ENCODE data around the gene DOCK7. TPM values are rescaled to one million over a fixed set of nuclear protein-coding genes. Genes with fewer than 3 reads are reported as not detected.

Gene DOCK7
- total and polyA plus RNA-seq, 2 of the 13 experiments (the other 11 are each of a cell fraction or from before 2014, with no cell fraction given), result 45.7 to 67.2 TPM

DNA sequence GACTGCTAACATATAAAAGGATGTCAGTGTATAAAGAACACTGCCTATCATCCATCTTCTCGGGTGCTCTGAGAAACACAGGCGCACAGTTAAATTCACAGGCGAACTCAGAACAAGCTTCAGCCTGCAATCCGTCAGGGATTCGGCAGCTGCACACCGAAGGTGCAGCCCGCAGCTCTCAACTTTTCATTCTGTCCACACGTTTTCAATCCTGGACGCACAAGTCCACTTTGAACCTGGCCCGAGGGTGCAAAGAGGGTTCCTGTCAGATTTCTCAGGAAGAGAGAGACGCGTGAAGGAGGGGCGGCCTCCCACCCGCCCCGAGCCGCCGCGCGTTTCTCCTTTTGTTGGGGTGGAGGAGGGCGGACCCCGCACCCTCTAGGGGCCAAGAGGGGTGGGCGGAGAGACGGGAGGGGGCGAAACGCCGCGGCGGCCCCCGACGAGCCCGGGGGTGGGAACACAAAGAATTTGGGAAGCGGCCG, 724 bp downstream of the DOCK7 start (continued):
- TF ChIP-seq, protein P1, sequence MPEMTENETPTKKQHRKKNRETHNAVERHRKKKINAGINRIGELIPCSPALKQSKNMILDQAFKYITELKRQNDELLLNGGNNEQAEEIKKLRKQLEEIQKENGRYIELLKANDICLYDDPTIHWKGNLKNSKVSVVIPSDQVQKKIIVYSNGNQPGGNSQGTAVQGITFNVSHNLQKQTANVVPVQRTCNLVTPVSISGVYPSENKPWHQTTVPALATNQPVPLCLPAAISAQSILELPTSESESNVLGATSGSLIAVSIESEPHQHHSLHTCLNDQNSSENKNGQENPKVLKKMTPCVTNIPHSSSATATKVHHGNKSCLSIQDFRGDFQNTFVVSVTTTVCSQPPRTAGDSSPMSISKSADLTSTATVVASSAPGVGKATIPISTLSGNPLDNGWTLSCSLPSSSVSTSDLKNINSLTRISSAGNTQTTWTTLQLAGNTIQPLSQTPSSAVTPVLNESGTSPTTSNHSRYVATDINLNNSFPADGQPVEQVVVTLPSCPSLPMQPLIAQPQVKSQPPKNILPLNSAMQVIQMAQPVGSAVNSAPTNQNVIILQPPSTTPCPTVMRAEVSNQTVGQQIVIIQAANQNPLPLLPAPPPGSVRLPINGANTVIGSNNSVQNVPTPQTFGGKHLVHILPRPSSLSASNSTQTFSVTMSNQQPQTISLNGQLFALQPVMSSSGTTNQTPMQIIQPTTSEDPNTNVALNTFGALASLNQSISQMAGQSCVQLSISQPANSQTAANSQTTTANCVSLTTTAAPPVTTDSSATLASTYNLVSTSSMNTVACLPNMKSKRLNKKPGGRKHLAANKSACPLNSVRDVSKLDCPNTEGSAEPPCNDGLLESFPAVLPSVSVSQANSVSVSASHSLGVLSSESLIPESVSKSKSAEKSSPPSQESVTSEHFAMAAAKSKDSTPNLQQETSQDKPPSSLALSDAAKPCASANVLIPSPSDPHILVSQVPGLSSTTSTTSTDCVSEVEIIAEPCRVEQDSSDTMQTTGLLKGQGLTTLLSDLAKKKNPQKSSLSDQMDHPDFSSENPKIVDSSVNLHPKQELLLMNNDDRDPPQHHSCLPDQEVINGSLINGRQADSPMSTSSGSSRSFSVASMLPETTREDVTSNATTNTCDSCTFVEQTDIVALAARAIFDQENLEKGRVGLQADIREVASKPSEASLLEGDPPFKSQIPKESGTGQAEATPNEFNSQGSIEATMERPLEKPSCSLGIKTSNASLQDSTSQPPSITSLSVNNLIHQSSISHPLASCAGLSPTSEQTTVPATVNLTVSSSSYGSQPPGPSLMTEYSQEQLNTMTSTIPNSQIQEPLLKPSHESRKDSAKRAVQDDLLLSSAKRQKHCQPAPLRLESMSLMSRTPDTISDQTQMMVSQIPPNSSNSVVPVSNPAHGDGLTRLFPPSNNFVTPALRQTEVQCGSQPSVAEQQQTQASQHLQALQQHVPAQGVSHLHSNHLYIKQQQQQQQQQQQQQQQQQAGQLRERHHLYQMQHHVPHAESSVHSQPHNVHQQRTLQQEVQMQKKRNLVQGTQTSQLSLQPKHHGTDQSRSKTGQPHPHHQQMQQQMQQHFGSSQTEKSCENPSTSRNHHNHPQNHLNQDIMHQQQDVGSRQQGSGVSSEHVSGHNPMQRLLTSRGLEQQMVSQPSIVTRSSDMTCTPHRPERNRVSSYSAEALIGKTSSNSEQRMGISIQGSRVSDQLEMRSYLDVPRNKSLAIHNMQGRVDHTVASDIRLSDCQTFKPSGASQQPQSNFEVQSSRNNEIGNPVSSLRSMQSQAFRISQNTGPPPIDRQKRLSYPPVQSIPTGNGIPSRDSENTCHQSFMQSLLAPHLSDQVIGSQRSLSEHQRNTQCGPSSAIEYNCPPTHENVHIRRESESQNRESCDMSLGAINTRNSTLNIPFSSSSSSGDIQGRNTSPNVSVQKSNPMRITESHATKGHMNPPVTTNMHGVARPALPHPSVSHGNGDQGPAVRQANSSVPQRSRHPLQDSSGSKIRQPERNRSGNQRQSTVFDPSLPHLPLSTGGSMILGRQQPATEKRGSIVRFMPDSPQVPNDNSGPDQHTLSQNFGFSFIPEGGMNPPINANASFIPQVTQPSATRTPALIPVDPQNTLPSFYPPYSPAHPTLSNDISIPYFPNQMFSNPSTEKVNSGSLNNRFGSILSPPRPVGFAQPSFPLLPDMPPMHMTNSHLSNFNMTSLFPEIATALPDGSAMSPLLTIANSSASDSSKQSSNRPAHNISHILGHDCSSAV (CRISPR knock-in tag; IDR thresholded peaks at IDR 0.05; ENCODE audit: borderline replicate concordance), result no peak
- TF ChIP-seq ZNF891 (CRISPR knock-in tag; IDR thresholded peaks at IDR 0.05) (no peak), ZNF503 (CRISPR knock-in tag; IDR thresholded peaks at IDR 0.05) (no peak), TGIF2 (CRISPR knock-in tag; IDR thresholded peaks at IDR 0.05) (no peak), ZNF350 (CRISPR knock-in tag; IDR thresholded peaks at IDR 0.05; ENCODE audit: borderline replicate concordance, low read depth) (no peak), PRDM15 (CRISPR knock-in tag; IDR thresholded peaks at IDR 0.05) (no peak), CEBPZ (IDR thresholded peaks at IDR 0.05; ENCODE audit: low read length) (no peak), SP140L (CRISPR knock-in tag; IDR thresholded peaks at IDR 0.05; ENCODE audit: borderline replicate concordance) (no peak), DNMT1 (CRISPR knock-in tag; IDR thresholded peaks at IDR 0.05) (no peak)
- TF ChIP-seq, protein P2, sequence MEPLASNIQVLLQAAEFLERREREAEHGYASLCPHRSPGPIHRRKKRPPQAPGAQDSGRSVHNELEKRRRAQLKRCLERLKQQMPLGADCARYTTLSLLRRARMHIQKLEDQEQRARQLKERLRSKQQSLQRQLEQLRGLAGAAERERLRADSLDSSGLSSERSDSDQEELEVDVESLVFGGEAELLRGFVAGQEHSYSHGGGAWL (CRISPR knock-in tag; IDR thresholded peaks at IDR 0.05), result no peak; the same call in 1 of the 2 replicates

Measured in HepG2 (cell line).